Tibial nerve (tissue), 4 donors: Measurements from ENCODE around the gene FNDC11.

Experiments used
- EP300 ChIP-seq, 2 donors: sonication (generic); formaldehyde crosslinking; IDR thresholded peaks; one replicate each; pipeline ENCODE4 v1.6.1; 2017; ENCODE audit warnings: antibody characterized with exemption in 2 of 2, mild to moderate bottlenecking in 1 of 2
- TF ChIP-seq, protein P1 (sequence below), 5 experiments: fragments of 200-600 bp in 3 of 5; fragments of 450-650 bp in 2 of 5; sonication (generic) in 3 of 5; IDR thresholded peaks; one replicate each; pipeline ENCODE4 v1.5.1; 2016 to 2019; ENCODE audit warnings: antibody characterized with exemption in 5 of 5, mild to moderate bottlenecking in 3 of 5, moderate library complexity in 2 of 5

DNA sequence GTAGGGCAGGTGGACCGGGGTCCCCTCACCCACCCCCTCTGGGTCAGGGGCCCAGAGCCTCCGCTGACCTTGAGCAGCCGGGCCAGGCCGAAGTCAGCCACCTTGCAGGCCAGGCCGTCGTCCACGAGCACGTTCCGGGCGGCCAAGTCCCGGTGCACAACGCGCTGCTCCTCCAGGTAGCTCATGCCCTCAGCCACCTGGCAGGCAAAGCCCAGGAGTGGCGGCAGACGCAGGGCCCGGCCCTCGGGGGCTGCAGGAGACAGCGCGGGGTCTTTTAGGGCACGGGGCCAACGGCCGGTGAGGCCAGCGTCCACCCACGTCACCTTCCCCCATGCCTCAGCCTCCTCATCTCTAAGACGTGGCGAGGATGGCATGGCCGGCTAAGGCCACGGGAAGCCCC lies 12.6 kb upstream of the FNDC11 start:
- TF ChIP-seq, protein P1, sequence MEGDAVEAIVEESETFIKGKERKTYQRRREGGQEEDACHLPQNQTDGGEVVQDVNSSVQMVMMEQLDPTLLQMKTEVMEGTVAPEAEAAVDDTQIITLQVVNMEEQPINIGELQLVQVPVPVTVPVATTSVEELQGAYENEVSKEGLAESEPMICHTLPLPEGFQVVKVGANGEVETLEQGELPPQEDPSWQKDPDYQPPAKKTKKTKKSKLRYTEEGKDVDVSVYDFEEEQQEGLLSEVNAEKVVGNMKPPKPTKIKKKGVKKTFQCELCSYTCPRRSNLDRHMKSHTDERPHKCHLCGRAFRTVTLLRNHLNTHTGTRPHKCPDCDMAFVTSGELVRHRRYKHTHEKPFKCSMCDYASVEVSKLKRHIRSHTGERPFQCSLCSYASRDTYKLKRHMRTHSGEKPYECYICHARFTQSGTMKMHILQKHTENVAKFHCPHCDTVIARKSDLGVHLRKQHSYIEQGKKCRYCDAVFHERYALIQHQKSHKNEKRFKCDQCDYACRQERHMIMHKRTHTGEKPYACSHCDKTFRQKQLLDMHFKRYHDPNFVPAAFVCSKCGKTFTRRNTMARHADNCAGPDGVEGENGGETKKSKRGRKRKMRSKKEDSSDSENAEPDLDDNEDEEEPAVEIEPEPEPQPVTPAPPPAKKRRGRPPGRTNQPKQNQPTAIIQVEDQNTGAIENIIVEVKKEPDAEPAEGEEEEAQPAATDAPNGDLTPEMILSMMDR (IDR thresholded peaks at IDR 0.05) = no peak
- TF ChIP-seq EP300 (IDR thresholded peaks at IDR 0.05) = no peak
